Body of pancreas (tissue), 4 donors: Measurements from ENCODE around the gene TRUB1. TPM values are rescaled to one million over a fixed set of nuclear protein-coding genes. Genes with fewer than 3 reads are reported as not detected.

Experiments
- ATAC-seq: fragments of 150-250 bp; one replicate; pipeline ENCODE4 v1.9.1; 2016
- DNase-seq, 4 donors: peaks; one replicate each; pipeline ENCODE4 v3.0.0-alpha.2; 2019
- H3K27ac ChIP-seq, 4 donors: fragments of 200-600 bp; sonication (generic); 1 replicate in 3 of 4; 2 replicates in 1 of 4; pipeline versions ENCODE4 v1.5.1 to v1.6.1; 2016 to 2019; ENCODE audit warnings: mild to moderate bottlenecking in 1 of 4, mixed read lengths in 1 of 4, moderate library complexity in 1 of 4
- H3K27me3 ChIP-seq, 2 donors: fragments of 200-600 bp; sonication (generic); one replicate each; pipeline ENCODE4 v1.6.0; 2016; ENCODE audit warnings: mild to moderate bottlenecking in 1 of 2
- H3K36me3 ChIP-seq, 2 donors: fragments of 200-600 bp; sonication (generic); replicated peaks in 1 of 2; 2 replicates each; pipeline ENCODE4 v1.5.1; 2016; ENCODE audit warnings: low read depth in 2 of 2; ENCODE audit not compliant: insufficient read depth in 1 of 2
- H3K4me1 ChIP-seq: fragments of 200-600 bp; sonication (generic); one replicate; pipeline ENCODE4 v1.6.0; 2016
- H3K4me3 ChIP-seq, 2 donors: fragments of 200-600 bp; sonication (generic); 1 replicate in 1 of 2; 2 replicates in 1 of 2; pipeline ENCODE4 v1.5.1; 2016 to 2019
- H3K9me3 ChIP-seq, 3 donors: fragments of 200-600 bp; sonication (generic); 1 replicate in 2 of 3; 2 replicates in 1 of 3; pipeline ENCODE4 v1.5.1; 2016
- CTCF ChIP-seq, 7 experiments: fragments of 450-650 bp in 4 of 7; fragments of 200-600 bp in 3 of 7; sonication (generic) in 3 of 7; IDR thresholded peaks; one replicate each; pipeline ENCODE4 v1.5.1; 2016 to 2019; ENCODE audit warnings: antibody characterized with exemption in 7 of 7
- POLR2A ChIP-seq, 3 donors: fragments of 450-650 bp; IDR thresholded peaks; one replicate each; pipeline ENCODE4 v1.6.1; 2016; ENCODE audit warnings: antibody characterized with exemption in 3 of 3, mild to moderate bottlenecking in 2 of 3
- WGBS, 2 donors: methylation state at CpG; one replicate each; pipeline ENCODE4 v1.1.5; 2017; 5-methylcytosine and 5-hydroxymethylcytosine counted together
- intact Hi-C: fragments of 100-400 bp; cut with DNase I; formaldehyde crosslinking; loops from one replicate; pipeline ENCODE4 v1.15.1; 2023
- total RNA-seq, 2 donors: library from RNA; depleted of rRNA; stranded (reverse); fragments of >200 nt; gene quantifications; one replicate each; pipeline ENCODE4 v1.1.0, GENCODE V29; 2016

TRUB1 gene
- total RNA-seq, 2 donors from 2014 or later, result 12.2 to 38.2 TPM

GRCh38 chr10:114908896-114909295, 29.1 kb upstream of the TRUB1 start:
- TF ChIP-seq CTCF (IDR thresholded peaks at IDR 0.05), result no peak
- TF ChIP-seq POLR2A (IDR thresholded peaks at IDR 0.05), result no peak
- H3K4me1 ChIP-seq, result no peaks in the 10 kb centered on the region
- no peak overlapping the region for H3K27ac ChIP-seq
- intact Hi-C loops, result no loop called here
- H3K27me3 ChIP-seq, result no peaks in the 10 kb centered on the region
- H3K9me3 ChIP-seq, result no peaks in the 10 kb centered on the region
- 94 to 98% methylated on average over 5 of the region's 5 CpGs for WGBS, 2 donors
- no peak for ATAC-seq
- no peak for DNase-seq
- H3K4me3 ChIP-seq, result no peak overlapping the region
- H3K36me3 ChIP-seq, result no peaks in the 10 kb centered on the region

- intact Hi-C loops, result no loop called here
- ATAC-seq, result no peak
- WGBS, 2 donors, result 83 to 84% methylated on average over 4 of the region's 4 CpGs
- Histone ChIP-seq H3K4me1 (no peaks in the 10 kb centered on the region), H3K36me3 (no peaks in the 10 kb centered on the region), H3K9me3 (no peaks in the 10 kb centered on the region), H3K4me3 (no peak overlapping the region), H3K27me3 (no peaks in the 10 kb centered on the region), H3K27ac (no peak overlapping the region)
- TF ChIP-seq POLR2A (IDR thresholded peaks at IDR 0.05) (no peak), CTCF (IDR thresholded peaks at IDR 0.05) (no peak)
- no peak for DNase-seq
Observed at GRCh38 chr10:114911052-114911711, 26.8 kb upstream of the TRUB1 start.

GRCh38 chr10:114911801-114912469, 26.1 kb upstream of the TRUB1 start:
- no peak overlapping the region for H3K27ac ChIP-seq
- intact Hi-C loops, result no loop called here
- H3K36me3 ChIP-seq, result no peaks in the 10 kb centered on the region
- no peaks in the 10 kb centered on the region for H3K9me3 ChIP-seq
- H3K4me3 ChIP-seq, result no peak overlapping the region
- no peaks in the 10 kb centered on the region for H3K27me3 ChIP-seq
- DNase-seq (no peak), ATAC-seq (no peak)
- whole genome bisulfite sequencing, 2 donors, result 50 to 58% methylated on average over 5 of the region's 5 CpGs
- TF ChIP-seq POLR2A (IDR thresholded peaks at IDR 0.05) (no peak), CTCF (IDR thresholded peaks at IDR 0.05) (no peak)
- no peaks in the 10 kb centered on the region for H3K4me1 ChIP-seq

GRCh38 chr10:114912470-114912859, 25.5 kb upstream of the TRUB1 start:
- no peaks in the 10 kb centered on the region for H3K4me1 ChIP-seq
- H3K9me3 ChIP-seq, result no peaks in the 10 kb centered on the region
- 67 to 76% methylated on average over 2 of the region's 2 CpGs for WGBS, 2 donors
- DNase-seq (no peak), ATAC-seq (no peak)
- H3K27ac ChIP-seq, result no peak overlapping the region
- no peak overlapping the region for H3K4me3 ChIP-seq
- H3K27me3 ChIP-seq, result no peaks in the 10 kb centered on the region
- H3K36me3 ChIP-seq, result no peaks in the 10 kb centered on the region
- intact Hi-C loops, result no loop called here
- TF ChIP-seq CTCF (IDR thresholded peaks at IDR 0.05) (no peak), POLR2A (IDR thresholded peaks at IDR 0.05) (no peak)

- no peak for DNase-seq
- Histone ChIP-seq H3K36me3 (no peaks in the 10 kb centered on the region), H3K9me3 (no peaks in the 10 kb centered on the region), H3K4me1 (no peaks in the 10 kb centered on the region), H3K27me3 (no peaks in the 10 kb centered on the region), H3K4me3 (no peak overlapping the region), H3K27ac (no peak overlapping the region)
- TF ChIP-seq POLR2A (IDR thresholded peaks at IDR 0.05) (no peak), CTCF (IDR thresholded peaks at IDR 0.05) (no peak)
- WGBS, 2 donors, result 57 to 74% methylated on average over 3 of the region's 3 CpGs
- intact Hi-C loops, result no loop called here
- ATAC-seq, result no peak
Observed at GRCh38 chr10:114914560-114914959, 23.4 kb upstream of the TRUB1 start.
